Suprapubic skin (tissue), 4 donors: ENCODE results near the gene C11orf21. TPM values are rescaled to one million over a fixed set of nuclear protein-coding genes. Genes with fewer than 3 reads are reported as not detected.

Experiments used
- DNase-seq, 2 donors: peaks; one replicate each; pipeline ENCODE4 v3.0.0-alpha.2; 2019; ENCODE audit warnings: low spot score in 2 of 2
- H3K27ac ChIP-seq: fragments of 200-600 bp; sonication (generic); one replicate; pipeline ENCODE4 v1.5.1; 2019
- H3K27me3 ChIP-seq: fragments of 200-600 bp; sonication (generic); one replicate; pipeline ENCODE4 v1.5.1; 2019
- H3K36me3 ChIP-seq: fragments of 200-600 bp; sonication (generic); one replicate; pipeline ENCODE4 v1.5.1; 2019
- H3K4me1 ChIP-seq: fragments of 200-600 bp; sonication (generic); one replicate; pipeline ENCODE4 v1.5.1; 2019
- H3K4me3 ChIP-seq: fragments of 200-600 bp; sonication (generic); one replicate; pipeline ENCODE4 v1.5.1; 2019; ENCODE audit warnings: mild to moderate bottlenecking
- H3K9me3 ChIP-seq: fragments of 200-600 bp; sonication (generic); one replicate; pipeline ENCODE4 v1.5.1; 2019
- EP300 ChIP-seq: sonication (generic); formaldehyde crosslinking; IDR thresholded peaks from one replicate; pipeline ENCODE4 v1.6.1; 2017; ENCODE audit warnings: antibody characterized with exemption
- POLR2A ChIP-seq, 2 donors: fragments of 450-650 bp; IDR thresholded peaks; one replicate each; pipeline ENCODE4 v1.6.1; 2017; ENCODE audit warnings: antibody characterized with exemption in 2 of 2, mild to moderate bottlenecking in 2 of 2, moderate library complexity in 2 of 2
- POLR2AphosphoS5 ChIP-seq, 3 donors: sonication (generic); formaldehyde crosslinking; IDR thresholded peaks; one replicate each; pipeline ENCODE4 v1.6.1; 2017; ENCODE audit warnings: antibody characterized with exemption in 3 of 3
- WGBS: methylation state at CpG from one replicate; pipeline ENCODE4 v1.1.5; 2018; 5-methylcytosine and 5-hydroxymethylcytosine counted together
- total RNA-seq, 4 donors: library from RNA; depleted of rRNA; stranded (reverse); fragments of >200 nt; gene quantifications; one replicate each; pipeline ENCODE4 v1.1.0, GENCODE V29; 2016
- TF ChIP-seq, protein P1 (sequence below), 2 donors: fragments of 200-600 bp in 1 of 2; fragments of 450-650 bp in 1 of 2; sonication (generic) in 1 of 2; IDR thresholded peaks; one replicate each; pipeline ENCODE4 v1.5.1; 2016 to 2019; ENCODE audit warnings: antibody characterized with exemption in 2 of 2, mild to moderate bottlenecking in 1 of 2, moderate library complexity in 1 of 2

The C11orf21 gene
- total RNA-seq, 4 donors from 2014 or later = 1.2 to 2.5 TPM; not detected in 2

DNA sequence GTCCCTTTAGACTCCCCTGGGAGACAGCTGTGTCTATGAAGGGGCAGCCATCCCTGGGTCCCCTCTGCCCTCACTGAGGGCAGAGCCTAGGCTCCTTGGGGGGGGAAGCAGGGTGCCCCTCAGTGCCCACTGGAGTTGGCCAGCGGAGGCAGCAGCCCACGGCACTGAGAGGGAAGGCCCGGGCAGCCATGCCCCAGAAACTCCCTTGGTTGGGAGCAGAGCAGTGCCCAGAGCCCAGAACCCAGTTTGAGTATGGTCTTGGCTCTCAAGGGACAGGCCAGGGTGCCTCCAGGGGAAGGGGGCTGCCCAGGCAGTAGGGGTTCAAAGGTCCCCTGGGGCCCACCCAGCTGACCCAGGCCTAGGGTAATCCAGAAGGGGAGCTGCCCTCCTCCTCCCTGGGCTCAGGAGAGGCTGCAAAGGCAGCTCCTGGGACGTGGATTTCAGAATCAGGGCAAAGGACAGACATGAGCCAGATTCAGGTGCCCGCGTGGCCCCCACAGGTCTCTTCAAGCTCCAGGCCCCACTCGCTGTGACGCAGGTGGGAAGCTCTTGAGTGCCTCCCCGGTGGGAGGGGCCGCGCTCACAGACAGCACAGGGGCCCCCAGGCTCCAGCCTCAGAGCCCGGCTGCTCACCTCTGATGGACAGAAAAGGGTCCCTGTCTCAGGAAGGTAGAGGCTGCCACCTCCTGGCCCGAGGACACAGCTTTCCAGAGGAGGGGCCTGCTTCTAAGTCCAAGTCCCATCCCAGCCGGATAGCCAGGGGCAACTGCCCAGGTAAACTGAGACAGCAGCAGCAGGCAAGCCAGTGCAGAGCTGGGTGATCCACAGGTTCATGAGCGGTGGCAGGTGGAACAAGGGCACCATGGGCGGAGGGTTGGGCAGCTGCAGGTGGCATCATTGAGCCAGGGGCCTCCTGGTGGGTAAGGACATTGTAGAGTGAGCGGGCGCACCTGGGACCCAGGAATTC is 2.6 kb downstream of the C11orf21 start:
- Histone ChIP-seq H3K27ac (no peak overlapping the region), H3K9me3 (no peaks in the 10 kb centered on the region), H3K36me3 (no peaks in the 10 kb centered on the region), H3K4me1 (peaks cover 3% of the 10 kb centered on the region), H3K4me3 (no peak overlapping the region), H3K27me3 (no peaks in the 10 kb centered on the region)
- no peak for TF ChIP-seq POLR2AphosphoS5 (IDR thresholded peaks at IDR 0.05)
- TF ChIP-seq, protein P1, sequence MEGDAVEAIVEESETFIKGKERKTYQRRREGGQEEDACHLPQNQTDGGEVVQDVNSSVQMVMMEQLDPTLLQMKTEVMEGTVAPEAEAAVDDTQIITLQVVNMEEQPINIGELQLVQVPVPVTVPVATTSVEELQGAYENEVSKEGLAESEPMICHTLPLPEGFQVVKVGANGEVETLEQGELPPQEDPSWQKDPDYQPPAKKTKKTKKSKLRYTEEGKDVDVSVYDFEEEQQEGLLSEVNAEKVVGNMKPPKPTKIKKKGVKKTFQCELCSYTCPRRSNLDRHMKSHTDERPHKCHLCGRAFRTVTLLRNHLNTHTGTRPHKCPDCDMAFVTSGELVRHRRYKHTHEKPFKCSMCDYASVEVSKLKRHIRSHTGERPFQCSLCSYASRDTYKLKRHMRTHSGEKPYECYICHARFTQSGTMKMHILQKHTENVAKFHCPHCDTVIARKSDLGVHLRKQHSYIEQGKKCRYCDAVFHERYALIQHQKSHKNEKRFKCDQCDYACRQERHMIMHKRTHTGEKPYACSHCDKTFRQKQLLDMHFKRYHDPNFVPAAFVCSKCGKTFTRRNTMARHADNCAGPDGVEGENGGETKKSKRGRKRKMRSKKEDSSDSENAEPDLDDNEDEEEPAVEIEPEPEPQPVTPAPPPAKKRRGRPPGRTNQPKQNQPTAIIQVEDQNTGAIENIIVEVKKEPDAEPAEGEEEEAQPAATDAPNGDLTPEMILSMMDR (IDR thresholded peaks at IDR 0.05) = peak in 1 of 2 donors; percentile 45
- 75% methylated on average over 8 of the region's 18 CpGs for WGBS
- DNase-seq = peak; percentile 58 to 77

DNA sequence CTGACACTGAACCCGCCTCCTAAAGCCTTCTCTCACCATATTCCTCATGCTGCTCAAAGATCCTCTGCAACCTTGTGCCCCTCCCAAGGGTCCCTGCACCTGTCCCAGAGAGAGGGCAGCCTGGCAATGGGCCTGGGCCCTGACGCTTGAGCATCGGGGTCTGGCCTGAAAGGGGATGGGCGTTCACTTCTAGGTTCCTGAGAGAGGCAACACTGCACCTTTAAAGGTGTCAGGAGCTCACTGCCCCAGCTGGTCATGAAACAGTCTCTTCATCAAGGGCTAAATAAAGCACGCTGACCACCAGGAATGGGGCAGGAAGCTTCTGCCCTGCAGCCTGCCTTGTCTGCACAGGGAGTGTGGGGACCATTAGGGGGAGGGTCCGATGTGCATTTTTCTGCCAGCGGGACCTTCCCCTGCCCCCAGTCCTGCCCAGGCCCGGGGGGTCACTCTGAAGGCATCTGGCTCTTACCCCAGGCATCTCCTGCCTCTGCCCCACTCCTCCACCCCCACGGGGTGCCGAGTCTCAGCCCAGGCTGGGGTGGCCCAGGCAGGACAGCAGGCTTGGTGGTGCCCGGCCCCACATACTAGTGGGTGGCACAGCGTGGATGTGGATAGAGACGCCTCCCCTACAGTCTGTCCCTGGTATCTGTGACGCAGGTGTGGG is 3.5 kb downstream of the C11orf21 start:
- H3K4me1 ChIP-seq = no peaks in the 10 kb centered on the region
- H3K27me3 ChIP-seq = no peaks in the 10 kb centered on the region
- DNase-seq = peak in 1 of 2 donors; percentile 49
- 80% methylated on average over 2 of the region's 14 CpGs for WGBS
- H3K27ac ChIP-seq = no peak overlapping the region
- TF ChIP-seq, protein P1 (IDR thresholded peaks at IDR 0.05) = no peak
- no peak for TF ChIP-seq EP300
- TF ChIP-seq POLR2AphosphoS5 (IDR thresholded peaks at IDR 0.05) = no peak
- no peak for TF ChIP-seq POLR2A (IDR thresholded peaks at IDR 0.05)
- no peak overlapping the region for H3K4me3 ChIP-seq
- H3K9me3 ChIP-seq = no peaks in the 10 kb centered on the region
- H3K36me3 ChIP-seq = no peaks in the 10 kb centered on the region

- no peak for DNase-seq
- no peak for TF ChIP-seq EP300
- no peak for TF ChIP-seq POLR2AphosphoS5 (IDR thresholded peaks at IDR 0.05)
- TF ChIP-seq POLR2A (IDR thresholded peaks at IDR 0.05) = no peak
- TF ChIP-seq, protein P1 (IDR thresholded peaks at IDR 0.05) = no peak
- Histone ChIP-seq H3K4me1 (no peaks in the 10 kb centered on the region), H3K27me3 (no peaks in the 10 kb centered on the region), H3K9me3 (no peaks in the 10 kb centered on the region), H3K36me3 (no peaks in the 10 kb centered on the region), H3K27ac (no peak overlapping the region), H3K4me3 (no peak overlapping the region)
- WGBS = 30% methylated on average over 1 of the region's 1 CpG
Observed at GRCh38 chr11:2297623-2298030, 4.1 kb downstream of the C11orf21 start.

- DNase-seq = peak in 1 of 2 donors; percentile 44
- Histone ChIP-seq H3K4me1 (no peaks in the 10 kb centered on the region), H3K27me3 (peaks cover 2% of the 10 kb centered on the region), H3K4me3 (no peak overlapping the region), H3K27ac (no peak overlapping the region), H3K36me3 (no peaks in the 10 kb centered on the region), H3K9me3 (no peaks in the 10 kb centered on the region)
- TF ChIP-seq POLR2A (IDR thresholded peaks at IDR 0.05) = no peak
- TF ChIP-seq, protein P1 (IDR thresholded peaks at IDR 0.05) = no peak
- no peak for TF ChIP-seq EP300
- no peak for TF ChIP-seq POLR2AphosphoS5 (IDR thresholded peaks at IDR 0.05)
- WGBS = 94% methylated on average over 13 of the region's 13 CpGs
Observed at GRCh38 chr11:2296913-2297622, 4.7 kb downstream of the C11orf21 start.
